Trophoblast cell (in vitro differentiated cells and primary cell): ENCODE data around the gene SPATA17.
A peak's percentile ranks its signal among the peaks of the same experiment; 100 is the strongest.
"Not testable (repeated sequence)": the region's sequence is repeated elsewhere in the genome, so short reads cannot be mapped to it uniquely, and the experiment has no call there.

Source experiments
- DNase-seq, 2 donors: peaks; one replicate each; pipeline ENCODE4 v3.0.0-alpha.2; 2016
- H2AFZ ChIP-seq: 2 replicates; pipeline ENCODE4 v1.6.1; 2013; ENCODE audit warnings: low read length, moderate library complexity, mild to moderate bottlenecking; ENCODE audit not compliant: insufficient read depth, poor library complexity
- H2AK5ac ChIP-seq: 2 replicates; pipeline ENCODE4 v1.6.1; 2013; ENCODE audit warnings: mild to moderate bottlenecking, low read length
- H2BK120ac ChIP-seq: 2 replicates; pipeline ENCODE4 v1.6.1; 2013; ENCODE audit warnings: low read length, mild to moderate bottlenecking, moderate library complexity; ENCODE audit not compliant: insufficient read depth, poor library complexity
- H2BK12ac ChIP-seq: 2 replicates; pipeline ENCODE4 v1.6.1; 2013; ENCODE audit warnings: mild to moderate bottlenecking, low read length, moderate library complexity
- H2BK5ac ChIP-seq: 2 replicates; pipeline ENCODE4 v1.6.1; 2013; ENCODE audit warnings: low read length, low read depth, moderate library complexity, mild to moderate bottlenecking; ENCODE audit not compliant: poor library complexity
- H3K14ac ChIP-seq: 2 replicates; pipeline ENCODE4 v1.6.1; 2013; ENCODE audit warnings: mild to moderate bottlenecking, low read length
- H3K18ac ChIP-seq: 2 replicates; pipeline ENCODE4 v1.6.1; 2013; ENCODE audit warnings: mild to moderate bottlenecking, low read length
- H3K23ac ChIP-seq: 2 replicates; pipeline ENCODE4 v1.6.1; 2013; ENCODE audit warnings: low read length
- H3K27ac ChIP-seq: 2 replicates; pipeline ENCODE4 v1.5.1; 2013; ENCODE audit warnings: low read depth, mild to moderate bottlenecking, inconsistent platforms, low read length, moderate library complexity
- H3K27me3 ChIP-seq: 2 replicates; pipeline ENCODE4 v1.6.1; 2013; ENCODE audit warnings: inconsistent platforms, mild to moderate bottlenecking, low read length, moderate library complexity; ENCODE audit not compliant: insufficient read depth
- H3K36me3 ChIP-seq, 2 experiments: 1 replicate in 1 of 2; 2 replicates in 1 of 2; pipeline ENCODE4 v1.6.1; 2013; ENCODE audit warnings: low read length in 2 of 2, mild to moderate bottlenecking in 2 of 2, moderate library complexity in 1 of 2; ENCODE audit not compliant: insufficient read depth in 2 of 2, control insufficient read depth in 1 of 2
- H3K4ac ChIP-seq: 2 replicates; pipeline ENCODE4 v1.6.1; 2013; ENCODE audit warnings: low read depth, mild to moderate bottlenecking, low read length, moderate library complexity
- H3K4me1 ChIP-seq, 2 experiments: 1 replicate in 1 of 2; 2 replicates in 1 of 2; pipeline ENCODE4 v1.6.1; 2013; ENCODE audit warnings: low read length in 2 of 2, mild to moderate bottlenecking in 2 of 2, moderate library complexity in 1 of 2; ENCODE audit not compliant: insufficient read depth in 2 of 2, control insufficient read depth in 1 of 2
- H3K4me2 ChIP-seq: 2 replicates; pipeline ENCODE4 v1.6.1; 2013; ENCODE audit warnings: inconsistent platforms, mild to moderate bottlenecking, low read length, moderate library complexity
- H3K4me3 ChIP-seq: 2 replicates; pipeline ENCODE4 v1.5.1; 2013; ENCODE audit warnings: mild to moderate bottlenecking, low read depth, low read length, inconsistent platforms
- H3K79me1 ChIP-seq: one replicate; pipeline ENCODE4 v1.6.1; 2013; ENCODE audit warnings: low read length
- H3K79me2 ChIP-seq: 2 replicates; pipeline ENCODE4 v1.6.1; 2013; ENCODE audit warnings: low read length, mild to moderate bottlenecking; ENCODE audit not compliant: control insufficient read depth, insufficient read depth, poor library complexity
- H3K9ac ChIP-seq: 2 replicates; pipeline ENCODE4 v1.6.1; 2013; ENCODE audit warnings: mild to moderate bottlenecking, low read length
- H3K9me3 ChIP-seq: 2 replicates; pipeline ENCODE4 v1.6.1; 2013; ENCODE audit warnings: low read depth, mild to moderate bottlenecking, control low read depth, inconsistent platforms, low read length; ENCODE audit not compliant: insufficient read depth
- H4K12ac ChIP-seq: 2 replicates; pipeline ENCODE4 v1.6.1; 2013; ENCODE audit warnings: low read depth, mild to moderate bottlenecking, low read length, moderate library complexity
- H4K8ac ChIP-seq: 2 replicates; pipeline ENCODE4 v1.6.1; 2013; ENCODE audit warnings: low read depth, mild to moderate bottlenecking, low read length, moderate library complexity
- H4K91ac ChIP-seq: one replicate; pipeline ENCODE4 v1.6.1; 2013; ENCODE audit warnings: low read depth, mild to moderate bottlenecking, low read length, moderate library complexity
- WGBS: extraction: QIAGEN DNeasy Blood & Tissue Kit; methylation state at CpG from one replicate; pipeline ENCODE4 v1.1.7; 2013; ENCODE audit warnings: missing lambda C conversion rate; ENCODE audit not compliant: insufficient read length, insufficient coverage; ENCODE audit errors: extremely low coverage; 5-methylcytosine and 5-hydroxymethylcytosine counted together

SPATA17 gene

DNA sequence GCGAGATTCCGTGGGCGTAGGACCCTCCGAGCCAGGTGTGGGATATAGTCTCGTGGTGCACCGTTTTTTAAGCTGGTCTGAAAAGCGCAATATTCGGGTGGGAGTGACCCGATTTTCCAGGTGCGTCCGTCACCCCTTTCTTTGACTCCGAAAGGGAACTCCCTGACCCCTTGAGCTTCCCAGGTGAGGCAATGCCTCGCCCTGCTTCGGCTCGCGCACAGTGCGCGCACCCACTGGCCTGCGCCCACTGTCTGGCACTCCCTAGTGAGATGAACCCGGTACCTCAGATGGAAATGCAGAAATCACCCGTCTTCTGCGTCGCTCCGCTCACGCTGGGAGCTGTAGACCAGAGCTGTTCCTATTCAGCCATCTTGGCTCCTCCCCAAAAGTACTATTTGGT, 65.0 kb downstream of the SPATA17 start:
- not testable (repeated sequence) for H3K9me3 ChIP-seq, H3K79me2 ChIP-seq, H3K27ac ChIP-seq, H2BK5ac ChIP-seq, H3K18ac ChIP-seq, H2BK12ac ChIP-seq, H3K4me3 ChIP-seq, H3K27me3 ChIP-seq, H2BK120ac ChIP-seq, H2AK5ac ChIP-seq, H3K9ac ChIP-seq, H4K12ac ChIP-seq, H3K4ac ChIP-seq, H4K91ac ChIP-seq, H3K36me3 ChIP-seq, H3K79me1 ChIP-seq, H3K14ac ChIP-seq, H3K4me2 ChIP-seq, H3K23ac ChIP-seq, H4K8ac ChIP-seq, H3K4me1 ChIP-seq, H2AFZ ChIP-seq
- WGBS = no CpG with 5 or more reads among the region's 25 CpGs
- DNase-seq = peak; percentile 18 to 40

DNA sequence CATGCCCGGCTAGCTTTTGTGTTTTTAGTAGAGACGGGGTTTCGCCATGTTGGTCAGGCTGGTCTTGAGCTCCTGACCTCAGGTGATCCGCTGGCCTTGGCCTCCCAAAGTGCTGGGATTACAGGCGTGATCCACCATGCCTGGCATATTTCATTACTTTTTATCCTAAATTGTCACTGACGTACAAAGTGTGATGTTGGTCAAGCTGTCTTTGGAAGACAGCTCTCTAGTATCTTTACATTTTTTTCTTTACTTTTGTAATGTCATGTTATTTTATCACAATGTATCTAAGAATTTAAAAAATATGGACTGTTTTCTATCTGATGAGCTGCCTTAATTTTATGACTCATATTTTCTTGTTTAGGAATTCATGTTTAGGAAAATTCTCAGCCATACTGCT, 72.2 kb downstream of the SPATA17 start:
- no peaks in the 10 kb centered on the region for H3K79me2 ChIP-seq
- H3K79me1 ChIP-seq = no peaks in the 10 kb centered on the region
- H4K8ac ChIP-seq = no peak overlapping the region
- no CpG with 5 or more reads among the region's 6 CpGs for WGBS
- no peaks in the 10 kb centered on the region for H3K9me3 ChIP-seq
- H3K4me3 ChIP-seq = no peak overlapping the region
- peak; percentile 50 to 83 for DNase-seq
- H3K4me2 ChIP-seq = no peak overlapping the region
- no peak overlapping the region for H3K14ac ChIP-seq
- no peak overlapping the region for H2BK12ac ChIP-seq
- no peaks in the 10 kb centered on the region for H3K4me1 ChIP-seq
- H2AFZ ChIP-seq = no peak overlapping the region
- no peaks in the 10 kb centered on the region for H3K27me3 ChIP-seq
- no peak overlapping the region for H4K91ac ChIP-seq
- H3K4ac ChIP-seq = no peak overlapping the region
- no peak overlapping the region for H4K12ac ChIP-seq
- no peak overlapping the region for H3K18ac ChIP-seq
- no peak overlapping the region for H3K27ac ChIP-seq
- no peaks in the 10 kb centered on the region for H3K36me3 ChIP-seq
- no peak overlapping the region for H3K9ac ChIP-seq
- no peak overlapping the region for H3K23ac ChIP-seq
- H2AK5ac ChIP-seq = no peak overlapping the region
- no peak overlapping the region for H2BK120ac ChIP-seq
- H2BK5ac ChIP-seq = no peak overlapping the region

DNA sequence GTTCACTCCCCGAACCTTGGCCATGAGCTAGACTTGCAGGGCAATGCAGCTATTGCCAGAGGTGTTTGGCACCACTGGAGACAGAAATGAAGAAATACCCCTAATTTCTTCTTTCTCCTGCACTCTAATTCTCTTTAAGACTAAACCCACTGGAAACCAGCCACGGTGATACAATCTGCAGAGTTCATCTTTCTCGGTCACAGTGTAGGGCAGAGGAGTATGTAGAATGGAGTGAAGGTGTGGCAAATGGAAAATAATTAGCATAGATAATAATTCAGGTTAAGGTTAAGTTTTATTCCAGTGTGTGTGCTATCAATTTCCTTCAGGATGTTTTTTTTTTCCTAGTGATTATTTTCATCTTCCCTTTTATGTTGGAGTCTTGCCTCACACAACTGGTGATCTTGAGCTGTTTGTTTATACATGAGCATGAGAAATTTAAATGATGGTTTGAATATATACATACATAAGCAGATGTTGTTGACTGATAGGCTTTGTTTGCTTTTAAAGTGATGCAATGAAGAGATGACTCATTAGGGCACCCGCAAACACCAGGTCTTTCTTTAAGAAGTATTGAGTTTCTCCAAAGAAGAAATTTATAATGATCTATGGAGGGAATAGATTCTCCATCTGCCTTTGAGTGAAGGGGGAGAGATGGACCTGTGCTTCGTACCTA, 81.9 kb downstream of the SPATA17 start:
- no peaks in the 10 kb centered on the region for H3K27me3 ChIP-seq
- H3K14ac ChIP-seq = no peak overlapping the region
- no peak overlapping the region for H3K23ac ChIP-seq
- H3K4ac ChIP-seq = no peak overlapping the region
- no peak overlapping the region for H3K4me2 ChIP-seq
- H2AFZ ChIP-seq = no peak overlapping the region
- DNase-seq = no peak
- peak overlapping the region; percentile 70 for H4K12ac ChIP-seq
- H3K79me1 ChIP-seq = no peaks in the 10 kb centered on the region
- H3K79me2 ChIP-seq = no peaks in the 10 kb centered on the region
- no peak overlapping the region for H3K9ac ChIP-seq
- H4K8ac ChIP-seq = no peak overlapping the region
- no CpG with 5 or more reads among the region's 5 CpGs for WGBS
- H3K9me3 ChIP-seq = no peaks in the 10 kb centered on the region
- no peak overlapping the region for H2BK5ac ChIP-seq
- H3K4me1 ChIP-seq = peaks cover 0 to 5% of the 10 kb centered on the region in 2 experiments
- no peak overlapping the region for H4K91ac ChIP-seq
- H3K18ac ChIP-seq = no peak overlapping the region
- H2BK120ac ChIP-seq = no peak overlapping the region
- H2AK5ac ChIP-seq = no peak overlapping the region
- no peak overlapping the region for H3K4me3 ChIP-seq
- H3K36me3 ChIP-seq = no peaks in the 10 kb centered on the region
- H2BK12ac ChIP-seq = no peak overlapping the region
- no peak overlapping the region for H3K27ac ChIP-seq

DNA sequence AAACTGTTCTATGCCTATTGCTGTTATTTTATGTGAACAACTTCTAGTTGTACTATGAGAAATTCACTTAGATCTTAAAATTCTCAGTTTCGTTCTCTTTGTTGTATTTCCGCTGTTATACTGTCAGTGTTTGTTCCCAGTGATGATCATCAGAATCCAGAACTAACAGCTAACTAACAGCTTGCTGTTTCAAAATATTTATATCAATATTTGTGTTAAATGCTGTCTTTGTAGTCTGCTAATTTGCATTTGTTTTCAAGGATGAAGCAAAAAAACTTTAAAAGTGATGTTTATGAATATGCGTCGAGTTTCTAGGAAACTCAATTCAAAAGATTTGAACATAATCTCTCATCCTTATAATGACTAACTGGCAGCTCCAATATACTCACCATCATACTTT, 84.5 kb downstream of the SPATA17 start:
- H3K27ac ChIP-seq = no peak overlapping the region
- no peak overlapping the region for H3K4me3 ChIP-seq
- no peaks in the 10 kb centered on the region for H3K27me3 ChIP-seq
- H3K79me2 ChIP-seq = no peaks in the 10 kb centered on the region
- no CpG with 5 or more reads among the region's 4 CpGs for WGBS
- H2AK5ac ChIP-seq = no peak overlapping the region
- H3K79me1 ChIP-seq = no peaks in the 10 kb centered on the region
- H4K12ac ChIP-seq = no peak overlapping the region
- no peak overlapping the region for H2BK5ac ChIP-seq
- H3K14ac ChIP-seq = no peak overlapping the region
- peaks cover 0 to 9% of the 10 kb centered on the region in 2 experiments for H3K4me1 ChIP-seq
- no peak overlapping the region for H3K18ac ChIP-seq
- no peak for DNase-seq
- no peak overlapping the region for H3K4ac ChIP-seq
- no peak overlapping the region for H2BK12ac ChIP-seq
- no peak overlapping the region for H2AFZ ChIP-seq
- no peak overlapping the region for H3K23ac ChIP-seq
- no peak overlapping the region for H3K4me2 ChIP-seq
- H2BK120ac ChIP-seq = no peak overlapping the region
- H3K9me3 ChIP-seq = no peaks in the 10 kb centered on the region
- no peaks in the 10 kb centered on the region for H3K36me3 ChIP-seq
- no peak overlapping the region for H4K8ac ChIP-seq
- H4K91ac ChIP-seq = no peak overlapping the region
- H3K9ac ChIP-seq = no peak overlapping the region
